HPDE6-E6E7 (cell line): ENCODE measurements around the gene GHRL.

ENCODE experiments used
- DNase-seq: peaks from one replicate; pipeline ENCODE4 v3.0.0; 2011; ENCODE audit warnings: missing footprints; ENCODE audit errors: extremely low spot score

GHRL gene

DNA sequence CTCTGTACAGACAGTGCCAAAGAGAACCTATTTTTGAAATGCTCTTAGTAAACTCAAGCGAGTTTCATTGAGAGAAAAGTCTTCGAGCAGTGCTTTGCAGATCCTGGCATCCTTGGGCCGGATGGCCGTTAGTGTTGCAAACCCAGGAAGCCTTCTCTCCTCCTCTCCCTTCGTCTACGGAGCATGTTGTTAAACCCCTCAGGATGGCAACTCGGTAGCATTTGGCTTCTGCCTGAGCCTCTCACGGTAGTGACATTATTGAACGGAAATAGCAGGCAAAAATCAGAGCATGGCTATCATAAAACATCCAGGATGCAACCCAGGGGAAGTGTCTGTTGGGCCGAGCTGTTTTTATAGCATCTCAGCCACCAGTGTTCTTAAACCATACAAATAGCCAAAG, 34.8 kb upstream of the GHRL start:
- no peak for DNase-seq

- no peak for DNase-seq
Measured at GRCh38 chr3:10322352-10322710, 29.6 kb upstream of the GHRL start.

DNA sequence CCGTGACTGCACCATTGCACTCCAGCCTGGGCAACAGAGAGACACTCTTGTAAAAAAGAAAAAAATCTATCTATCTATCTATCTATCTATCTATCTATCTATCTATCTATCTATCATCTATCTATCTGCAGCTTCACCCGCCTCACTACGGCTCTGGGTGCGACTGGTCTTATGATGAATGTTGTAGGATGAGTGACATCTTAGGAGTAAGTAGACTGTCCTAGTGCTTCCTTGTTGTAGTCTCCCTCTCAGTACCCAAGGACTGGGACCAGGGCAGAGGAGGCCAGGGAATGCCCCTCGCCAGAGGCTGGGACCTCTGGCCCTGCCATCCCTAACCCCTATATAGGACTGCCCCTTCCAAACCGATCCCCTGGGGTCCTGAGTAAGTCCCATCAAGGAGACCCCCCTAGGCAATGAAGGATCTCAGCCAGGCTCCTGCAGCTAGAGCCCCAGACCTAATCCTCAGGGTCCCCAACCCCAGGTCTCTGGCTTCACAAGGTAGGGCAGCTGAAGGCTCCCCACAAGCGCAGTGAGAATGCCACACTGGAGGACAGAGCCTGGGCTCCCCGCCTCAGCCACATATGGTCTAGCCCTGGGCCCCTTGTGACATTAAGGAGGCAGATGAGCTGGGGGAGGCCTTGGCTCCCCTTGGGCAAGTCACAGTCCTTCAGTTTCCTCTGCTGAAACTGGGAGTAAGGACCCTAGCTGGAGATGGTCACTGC, 29.0 kb upstream of the GHRL start:
- DNase-seq, result no peak

- no peak for DNase-seq
Measured at GRCh38 chr3:10320320-10320677, 27.6 kb upstream of the GHRL start.

DNA sequence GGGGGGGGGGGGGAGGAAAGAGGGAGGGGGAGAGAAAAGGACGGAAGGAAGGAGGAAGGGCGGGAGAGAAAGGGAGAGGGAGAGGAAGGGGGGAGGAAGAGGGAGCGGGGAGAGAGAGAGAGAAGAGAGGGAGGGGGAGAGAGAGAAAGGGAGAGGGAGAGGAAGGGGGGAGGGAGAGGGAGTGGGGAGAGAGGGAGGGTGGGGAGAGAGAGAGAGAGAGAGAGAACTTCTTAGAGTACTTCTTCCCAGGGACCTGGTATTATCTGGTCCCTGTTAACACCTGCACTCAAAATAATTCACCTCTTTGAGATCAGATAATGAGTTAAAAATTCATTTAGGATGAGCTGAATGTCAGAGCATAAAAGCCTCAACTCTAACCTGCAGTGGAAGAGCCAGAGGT, 27.1 kb upstream of the GHRL start:
- no peak for DNase-seq

DNA sequence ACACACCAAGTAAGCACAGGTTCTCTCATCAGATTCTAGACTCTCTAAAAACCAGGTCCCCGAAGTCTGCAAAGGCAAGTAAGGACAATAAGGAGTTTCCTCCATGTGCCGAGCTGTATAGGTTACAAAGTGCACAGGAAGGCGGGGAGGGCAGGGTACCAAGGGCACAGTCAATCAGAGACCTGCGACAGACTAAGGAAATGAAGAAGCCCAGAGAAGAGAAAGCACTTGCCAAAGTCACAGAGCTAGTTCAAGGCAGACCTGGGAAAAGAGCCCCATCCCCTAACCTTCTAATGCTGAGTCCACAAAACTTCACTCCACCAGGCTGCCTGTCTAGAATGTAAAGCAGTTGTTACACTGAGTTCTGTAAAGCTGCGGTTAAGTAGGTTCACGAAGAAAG, 26.5 kb upstream of the GHRL start:
- no peak for DNase-seq

DNA sequence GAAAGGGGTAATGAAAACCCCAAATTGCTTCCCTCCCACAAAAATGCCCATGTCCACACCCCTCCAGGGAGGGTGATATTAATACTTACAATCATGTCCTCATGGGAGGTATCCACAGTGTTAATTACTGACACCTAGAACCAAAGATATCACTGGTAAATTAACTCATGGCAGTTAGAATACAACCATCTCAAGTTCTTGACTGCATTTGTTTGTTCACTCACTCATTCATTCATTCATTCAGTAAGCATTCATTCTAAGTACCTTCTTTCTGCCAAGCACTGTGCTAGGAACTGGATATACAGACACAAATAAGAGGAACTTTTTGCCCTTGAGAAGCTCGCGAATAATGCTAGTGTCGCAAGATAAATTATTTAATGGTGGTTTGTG, 25.2 kb upstream of the GHRL start:
- no peak for DNase-seq

DNA sequence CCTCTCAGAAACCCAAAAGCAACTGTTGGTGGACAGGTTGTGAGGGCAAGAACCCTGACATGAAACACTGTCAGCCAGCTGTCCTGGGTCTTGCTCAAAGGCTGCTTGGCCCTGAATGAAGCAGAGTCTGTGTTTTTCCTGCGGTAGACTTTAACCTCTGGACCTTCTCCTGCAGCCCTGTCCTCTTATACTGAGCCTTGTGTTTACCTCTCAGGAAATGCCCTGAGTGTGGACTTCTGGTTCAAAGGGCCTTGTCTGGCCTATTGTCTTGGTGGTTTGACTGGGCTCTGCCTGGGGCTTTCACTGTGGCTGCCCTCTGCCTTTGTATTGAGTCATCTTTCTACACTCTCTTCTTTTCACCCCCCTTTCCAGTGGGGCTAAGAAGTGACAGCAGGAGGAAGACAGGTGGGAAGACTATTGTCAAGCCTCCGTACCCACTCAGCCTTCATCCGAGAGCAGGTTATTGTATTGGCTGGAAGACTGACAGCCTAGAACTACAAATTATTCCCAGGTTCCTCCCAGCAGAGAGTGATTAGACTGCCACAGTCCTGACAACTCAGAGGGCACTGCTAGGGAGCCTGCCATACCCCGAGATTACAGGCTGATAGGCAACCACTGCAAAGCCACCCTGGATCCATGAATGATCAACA, 24.7 kb upstream of the GHRL start:
- DNase-seq, result no peak

GRCh38 chr3:10315771-10316344, 23.1 kb upstream of the GHRL start:
- no peak for DNase-seq

GRCh38 chr3:10315101-10315500, 22.4 kb upstream of the GHRL start:
- DNase-seq, result no peak

GRCh38 chr3:10312861-10313260, 20.1 kb upstream of the GHRL start:
- DNase-seq, result no peak

DNA sequence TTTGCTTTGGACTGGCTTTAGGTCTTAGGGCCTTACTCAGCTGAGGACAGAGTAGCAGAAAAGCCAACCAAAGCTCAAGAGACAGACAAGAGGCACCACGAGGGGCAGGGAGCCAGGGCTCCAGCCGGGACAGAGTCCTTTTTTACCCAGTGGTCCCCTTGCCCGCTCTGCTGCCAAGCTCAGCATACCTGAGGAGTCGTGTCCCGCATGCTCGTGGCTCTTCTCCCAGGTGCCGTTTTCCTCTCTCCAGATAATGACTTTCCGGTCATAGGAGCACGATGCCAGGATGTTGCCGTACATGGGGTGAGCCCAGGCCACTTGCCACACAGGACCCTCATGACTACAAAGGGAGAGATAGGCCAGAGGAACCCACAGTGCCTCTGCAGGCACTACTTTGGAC, 19.6 kb upstream of the GHRL start:
- DNase-seq, result no peak

DNA sequence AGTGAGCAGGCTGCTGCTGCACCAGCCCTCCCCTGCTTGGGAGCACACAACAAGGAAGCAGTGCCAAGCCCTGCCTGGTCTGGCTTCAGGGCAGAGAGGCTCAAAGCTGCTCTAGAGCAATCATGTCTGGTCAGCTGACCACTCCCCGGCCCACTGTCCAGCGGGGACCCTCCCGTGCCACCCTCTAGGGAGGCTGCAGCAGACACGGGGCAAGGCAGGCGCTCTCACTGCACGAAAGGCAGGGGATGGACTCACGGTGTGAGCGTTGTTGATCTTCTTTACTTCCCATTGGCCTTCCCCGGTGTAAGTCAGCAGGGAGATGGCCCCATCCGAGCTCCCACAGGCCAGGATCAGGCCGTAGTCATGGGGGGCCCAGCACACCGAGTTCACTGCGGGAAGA, 19.0 kb upstream of the GHRL start:
- DNase-seq, result no peak

DNA sequence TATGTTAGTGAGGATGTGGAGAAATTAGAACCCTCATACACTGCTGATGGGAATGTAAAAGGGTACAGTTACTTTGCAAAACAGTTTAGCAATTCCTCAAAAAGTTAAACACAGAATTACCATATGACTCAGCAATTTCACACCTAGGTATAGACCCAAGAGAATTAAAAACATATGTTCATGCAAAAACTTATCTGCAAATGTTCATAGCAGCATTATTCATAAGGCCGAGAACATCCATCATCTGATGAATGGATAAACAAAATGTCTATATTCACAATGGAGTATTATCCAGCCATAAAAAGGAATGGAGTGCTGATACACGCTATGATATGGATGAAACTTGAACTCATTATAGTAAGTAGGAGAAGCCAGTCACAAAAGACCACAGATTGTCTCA, 17.8 kb upstream of the GHRL start:
- no peak for DNase-seq

GRCh38 chr3:10309736-10310135, 17.0 kb upstream of the GHRL start:
- DNase-seq, result no peak

DNA sequence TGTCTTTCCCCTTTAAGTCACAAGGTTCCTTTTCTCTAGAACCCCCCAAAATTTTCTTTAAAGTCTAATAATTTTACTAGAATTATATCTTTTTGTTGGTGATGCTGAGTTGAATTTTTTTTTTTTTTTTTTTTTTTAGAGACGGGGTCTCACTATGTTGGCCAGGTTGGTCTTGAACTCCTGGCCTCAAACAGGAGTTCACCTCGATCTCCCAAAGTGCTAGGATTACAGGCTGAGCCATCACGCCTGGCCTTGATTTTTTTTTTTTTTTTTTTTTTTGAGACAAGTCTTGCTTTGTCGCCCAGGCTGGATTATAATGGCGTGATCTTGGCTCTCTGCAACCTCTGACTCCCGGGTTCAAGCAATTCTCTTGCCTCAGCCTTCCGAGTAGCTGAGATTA, 15.9 kb upstream of the GHRL start:
- no peak for DNase-seq

DNA sequence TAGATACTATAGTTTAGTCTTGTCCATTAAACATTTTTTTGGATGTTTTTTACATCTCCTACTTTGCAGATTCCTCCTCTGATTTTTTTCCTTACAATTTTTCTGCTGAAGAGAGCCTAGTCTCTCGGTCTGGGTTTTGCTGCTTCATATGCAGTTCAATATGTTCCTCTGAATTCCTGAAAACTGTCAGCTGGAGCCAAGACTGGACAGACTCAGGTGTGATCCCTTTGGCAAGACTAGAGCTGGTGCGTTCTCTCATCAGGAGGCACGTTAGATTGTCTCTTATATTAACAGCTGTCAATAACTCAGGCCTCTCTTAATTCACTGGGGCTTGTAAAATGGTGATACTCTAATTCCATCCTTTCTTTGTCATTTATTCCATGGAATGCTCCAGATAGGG, 13.4 kb upstream of the GHRL start:
- DNase-seq, result no peak

GRCh38 chr3:10305331-10305902, 12.7 kb upstream of the GHRL start:
- DNase-seq, result no peak

GRCh38 chr3:10304905-10305304, 12.2 kb upstream of the GHRL start:
- no peak for DNase-seq

GRCh38 chr3:10303785-10304184, 11.0 kb upstream of the GHRL start:
- no peak for DNase-seq

DNA sequence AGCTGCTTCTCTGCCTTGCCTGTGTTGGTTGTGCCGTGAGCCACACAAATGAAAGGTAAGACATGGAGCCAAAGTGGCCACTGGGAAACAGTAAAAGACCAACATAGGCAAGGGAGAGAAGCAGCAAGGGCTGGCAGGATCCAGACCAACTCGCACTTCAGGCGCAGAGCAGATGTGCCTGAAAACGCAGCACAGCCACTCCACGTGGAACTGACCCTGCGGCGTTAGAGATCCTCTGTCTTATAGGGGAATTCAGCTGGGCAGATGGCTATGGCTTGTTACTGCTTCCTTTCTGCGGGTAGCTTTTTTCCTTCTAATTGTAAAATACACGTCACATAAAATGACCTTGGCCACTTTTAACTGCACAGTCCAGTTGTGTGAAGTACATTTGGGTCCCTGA, 10.4 kb upstream of the GHRL start:
- no peak for DNase-seq

GRCh38 chr3:10300087-10300486, 7.3 kb upstream of the GHRL start:
- no peak for DNase-seq

- DNase-seq, result no peak
Measured at GRCh38 chr3:10299679-10300078, 6.9 kb upstream of the GHRL start.
